Fibroblast of villous mesenchyme (primary cell): Measurements from ENCODE around the gene RPS6KA6. TPM values are rescaled to one million over a fixed set of nuclear protein-coding genes. Genes with fewer than 3 reads are reported as not detected.
"Not testable (repeated sequence)": the region's sequence is repeated elsewhere in the genome, so short reads cannot be mapped to it uniquely, and the experiment has no call there.

ENCODE experiments used
- DNase-seq: peaks from one replicate; pipeline ENCODE4 v3.0.0-alpha.2; 2010; ENCODE audit warnings: low read depth
- H3K4me3 ChIP-seq: 2 replicates; pipeline ENCODE4 v1.5.1; 2011; ENCODE audit warnings: low read depth, mild to moderate bottlenecking, low read length
- total RNA-seq: library from RNA; depleted of rRNA; stranded (reverse); fragments of >200 nt; gene quantifications from 2 replicates; pipeline ENCODE4 v1.2.3, GENCODE V29; 2012
- TF ChIP-seq, protein P1 (sequence below): IDR thresholded peaks from 2 replicates; pipeline ENCODE4 v1.5.1; 2012; ENCODE audit warnings: low read depth, mild to moderate bottlenecking, low read length; ENCODE audit not compliant: insufficient read depth

The RPS6KA6 gene
- total RNA-seq, 1 donor, result 16.8 TPM

- TF ChIP-seq, protein P1, sequence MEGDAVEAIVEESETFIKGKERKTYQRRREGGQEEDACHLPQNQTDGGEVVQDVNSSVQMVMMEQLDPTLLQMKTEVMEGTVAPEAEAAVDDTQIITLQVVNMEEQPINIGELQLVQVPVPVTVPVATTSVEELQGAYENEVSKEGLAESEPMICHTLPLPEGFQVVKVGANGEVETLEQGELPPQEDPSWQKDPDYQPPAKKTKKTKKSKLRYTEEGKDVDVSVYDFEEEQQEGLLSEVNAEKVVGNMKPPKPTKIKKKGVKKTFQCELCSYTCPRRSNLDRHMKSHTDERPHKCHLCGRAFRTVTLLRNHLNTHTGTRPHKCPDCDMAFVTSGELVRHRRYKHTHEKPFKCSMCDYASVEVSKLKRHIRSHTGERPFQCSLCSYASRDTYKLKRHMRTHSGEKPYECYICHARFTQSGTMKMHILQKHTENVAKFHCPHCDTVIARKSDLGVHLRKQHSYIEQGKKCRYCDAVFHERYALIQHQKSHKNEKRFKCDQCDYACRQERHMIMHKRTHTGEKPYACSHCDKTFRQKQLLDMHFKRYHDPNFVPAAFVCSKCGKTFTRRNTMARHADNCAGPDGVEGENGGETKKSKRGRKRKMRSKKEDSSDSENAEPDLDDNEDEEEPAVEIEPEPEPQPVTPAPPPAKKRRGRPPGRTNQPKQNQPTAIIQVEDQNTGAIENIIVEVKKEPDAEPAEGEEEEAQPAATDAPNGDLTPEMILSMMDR, result no peak
- no peak for DNase-seq
- no peak overlapping the region for H3K4me3 ChIP-seq
These were observed 69.7 kb downstream of the RPS6KA6 start for GRCh38 chrX:84118315-84118714.

GRCh38 chrX:84108584-84108983, 79.4 kb downstream of the RPS6KA6 start:
- TF ChIP-seq, protein P1, result no peak
- no peak overlapping the region for H3K4me3 ChIP-seq
- DNase-seq, result no peak

DNA sequence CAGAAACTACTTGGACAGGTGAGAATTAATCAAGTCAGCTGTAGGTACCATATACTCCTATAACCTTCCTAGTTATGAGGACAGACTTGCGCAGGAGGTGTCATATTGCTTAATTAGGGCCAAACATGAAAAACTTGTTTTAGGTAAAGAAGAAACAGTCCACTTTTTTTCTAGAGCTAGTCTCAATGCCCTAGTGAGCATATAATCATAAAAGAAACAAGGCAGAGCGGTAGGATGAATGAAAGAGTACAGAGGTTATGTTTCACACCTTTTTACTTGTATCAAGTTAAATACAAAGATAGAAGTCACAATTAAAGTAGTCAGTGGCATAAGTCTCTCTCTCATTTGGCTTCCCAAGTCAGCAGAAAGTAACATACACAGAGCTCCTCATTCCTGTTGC, 88.9 kb downstream of the RPS6KA6 start:
- DNase-seq, result no peak
- TF ChIP-seq, protein P1, result no peak
- no peak overlapping the region for H3K4me3 ChIP-seq

DNA sequence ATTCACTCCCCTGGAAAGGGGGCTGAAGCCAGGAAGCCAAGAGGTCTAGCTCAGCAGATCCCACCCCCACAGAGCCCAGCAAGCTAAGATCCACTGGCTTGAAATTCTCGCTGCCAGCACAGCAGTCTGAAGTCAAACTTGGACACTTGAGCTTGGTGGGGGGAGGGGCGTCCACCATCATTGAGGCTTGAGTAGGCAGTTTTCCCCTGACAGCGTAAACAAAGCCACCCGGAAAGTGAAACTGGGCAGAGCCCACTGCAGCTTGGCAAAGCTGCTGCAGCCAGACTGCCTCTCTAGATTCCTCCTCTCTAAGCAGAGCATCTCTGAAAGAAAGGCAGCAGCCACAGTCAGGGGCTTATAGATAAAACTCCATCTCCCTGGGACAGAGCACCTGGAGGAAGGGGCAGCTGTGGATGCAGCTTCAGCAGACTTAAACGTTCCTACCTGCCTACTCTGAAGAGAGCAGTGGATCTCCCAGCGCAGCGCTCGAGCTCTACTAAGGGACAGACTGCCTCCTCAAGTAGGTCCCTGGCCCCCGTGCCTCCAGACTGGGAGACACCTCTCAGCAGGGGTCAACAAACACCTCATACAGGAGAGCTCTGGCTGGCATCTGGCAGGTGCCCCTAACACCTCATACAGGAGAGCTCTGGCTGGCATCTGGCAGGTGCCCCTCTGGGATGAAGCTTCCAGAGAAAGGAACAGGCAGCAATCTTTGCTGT, 108.4 kb downstream of the RPS6KA6 start:
- not testable (repeated sequence) for H3K4me3 ChIP-seq, DNase-seq

GRCh38 chrX:84078991-84079390, 109.0 kb downstream of the RPS6KA6 start:
- no peak for DNase-seq
- TF ChIP-seq, protein P1, result no peak
- no peak overlapping the region for H3K4me3 ChIP-seq

GRCh38 chrX:84064814-84065213, 123.2 kb downstream of the RPS6KA6 start:
- no peak for DNase-seq
- no peak overlapping the region for H3K4me3 ChIP-seq
- TF ChIP-seq, protein P1, result no peak

DNA sequence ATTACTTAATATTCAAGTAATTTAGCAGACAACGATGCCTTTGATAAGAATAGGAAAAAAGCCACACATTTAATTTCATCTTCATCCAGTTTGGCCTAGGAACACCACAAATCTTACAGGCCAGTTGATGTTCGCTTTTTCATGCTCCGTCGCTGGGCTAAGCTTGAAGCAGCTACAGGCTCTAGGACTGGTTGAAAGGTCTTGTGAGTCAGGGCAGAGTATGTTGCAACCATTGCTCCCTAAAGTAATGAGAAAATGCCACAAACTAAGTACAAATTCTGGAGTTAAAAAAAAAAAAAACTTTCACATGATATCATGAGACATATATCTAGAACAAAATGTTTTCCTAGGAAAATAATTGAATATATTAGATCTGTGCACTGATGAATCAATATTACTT, 123.8 kb downstream of the RPS6KA6 start:
- peak; percentile 16 for DNase-seq
- TF ChIP-seq, protein P1, result no peak
- no peak overlapping the region for H3K4me3 ChIP-seq
